MM.1S (cell line): ENCODE measurements around the gene KCNK18.

Source experiments
- CTCF ChIP-seq: fragments of 300-600 bp; sonication (generic); IDR thresholded peaks from 2 replicates; pipeline ENCODE4 v1.5.1; 2016; ENCODE audit warnings: antibody characterized with exemption, low read length, mixed read lengths
- EZH2 ChIP-seq: fragments of 300-600 bp; sonication (generic); optimal IDR thresholded peaks from 2 replicates; pipeline ENCODE3; 2017; ENCODE audit warnings: low read depth, mild to moderate bottlenecking, antibody characterized with exemption, low read length, mixed read lengths
- EZH2phosphoT487 ChIP-seq: fragments of 300-600 bp; sonication (generic); IDR thresholded peaks from 2 replicates; pipeline ENCODE4 v1.6.1; 2018; ENCODE audit warnings: antibody characterized with exemption, low read length

- TF ChIP-seq CTCF (no peak), EZH2 (no peak), EZH2phosphoT487 (no peak)
Measured at GRCh38 chr10:117204316-117204715, 7.0 kb downstream of the KCNK18 start.
